Bronchial epithelial cell (primary cell): Measurements from ENCODE around the gene PRKCB. TPM values are rescaled to one million over a fixed set of nuclear protein-coding genes. Genes with fewer than 3 reads are reported as not detected.
"Not testable (repeated sequence)": the region's sequence is repeated elsewhere in the genome, so short reads cannot be mapped to it uniquely, and the experiment has no call there.

Experiments
- DNase-seq: peaks from one replicate; pipeline ENCODE4 v3.0.0-alpha.2; 2010; ENCODE audit warnings: low read depth
- FAIRE-seq: peaks from 2 replicates; lab custom pipeline; 2011; peaks lifted over from hg19 to GRCh38; lab: Jason Lieb, UNC
- H3K27me3 ChIP-seq: 2 replicates; pipeline ENCODE4 v1.5.1; 2011; ENCODE audit warnings: low read length; ENCODE audit not compliant: control insufficient read depth, insufficient read depth
- H3K36me3 ChIP-seq: 2 replicates; pipeline ENCODE4 v1.5.1; 2011; ENCODE audit warnings: low read length; ENCODE audit not compliant: control insufficient read depth, insufficient read depth
- H3K4me3 ChIP-seq: 2 replicates; pipeline ENCODE4 v1.5.1; 2011; ENCODE audit warnings: mild to moderate bottlenecking, low read depth, low read length, control low read depth
- total RNA-seq: library from RNA; depleted of rRNA; stranded (reverse); fragments of >200 nt; gene quantifications from 2 replicates; pipeline ENCODE4 v1.2.1, GENCODE V29; 2014
- TF ChIP-seq, protein P1 (sequence below): IDR thresholded peaks from 2 replicates; pipeline ENCODE4 v1.5.1; 2011; ENCODE audit warnings: mild to moderate bottlenecking, moderate library complexity, low read length, control low read depth, inconsistent platforms; ENCODE audit not compliant: insufficient read depth, severe bottlenecking

PRKCB gene
- total RNA-seq, 1 donor from 2014 or later = not detected

- DNase-seq (no peak), FAIRE-seq (no peak)
- Histone ChIP-seq H3K27me3 (no peaks in the 10 kb centered on the region), H3K36me3 (no peaks in the 10 kb centered on the region), H3K4me3 (no peak overlapping the region)
- TF ChIP-seq, protein P1, sequence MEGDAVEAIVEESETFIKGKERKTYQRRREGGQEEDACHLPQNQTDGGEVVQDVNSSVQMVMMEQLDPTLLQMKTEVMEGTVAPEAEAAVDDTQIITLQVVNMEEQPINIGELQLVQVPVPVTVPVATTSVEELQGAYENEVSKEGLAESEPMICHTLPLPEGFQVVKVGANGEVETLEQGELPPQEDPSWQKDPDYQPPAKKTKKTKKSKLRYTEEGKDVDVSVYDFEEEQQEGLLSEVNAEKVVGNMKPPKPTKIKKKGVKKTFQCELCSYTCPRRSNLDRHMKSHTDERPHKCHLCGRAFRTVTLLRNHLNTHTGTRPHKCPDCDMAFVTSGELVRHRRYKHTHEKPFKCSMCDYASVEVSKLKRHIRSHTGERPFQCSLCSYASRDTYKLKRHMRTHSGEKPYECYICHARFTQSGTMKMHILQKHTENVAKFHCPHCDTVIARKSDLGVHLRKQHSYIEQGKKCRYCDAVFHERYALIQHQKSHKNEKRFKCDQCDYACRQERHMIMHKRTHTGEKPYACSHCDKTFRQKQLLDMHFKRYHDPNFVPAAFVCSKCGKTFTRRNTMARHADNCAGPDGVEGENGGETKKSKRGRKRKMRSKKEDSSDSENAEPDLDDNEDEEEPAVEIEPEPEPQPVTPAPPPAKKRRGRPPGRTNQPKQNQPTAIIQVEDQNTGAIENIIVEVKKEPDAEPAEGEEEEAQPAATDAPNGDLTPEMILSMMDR = no peak
Observed at GRCh38 chr16:23930791-23931190, 95.0 kb downstream of the PRKCB start.

DNA sequence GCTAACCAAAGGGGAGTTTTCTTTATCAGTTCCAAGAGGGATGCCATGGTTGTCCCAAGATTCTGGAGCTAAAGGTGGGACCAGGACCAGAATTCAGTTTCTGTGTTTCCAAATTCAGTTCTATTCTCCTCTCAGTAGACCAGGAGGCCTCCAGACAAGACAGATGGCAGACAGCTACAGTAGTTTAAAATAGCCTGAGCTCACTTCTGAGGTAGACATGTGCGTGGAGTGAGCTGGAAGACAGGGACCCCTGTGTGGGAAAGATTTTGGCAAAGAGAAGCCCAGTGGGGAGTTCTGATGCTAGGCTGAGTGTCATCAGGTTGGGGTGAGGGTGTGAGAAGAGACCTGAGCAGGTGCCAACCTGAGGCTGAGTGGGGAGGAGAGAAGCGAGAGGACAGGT lies 95.4 kb downstream of the PRKCB start:
- TF ChIP-seq, protein P1 = no peak
- Histone ChIP-seq H3K36me3 (no peaks in the 10 kb centered on the region), H3K4me3 (no peak overlapping the region), H3K27me3 (no peaks in the 10 kb centered on the region)
- DNase-seq (no peak), FAIRE-seq (no peak)

DNA sequence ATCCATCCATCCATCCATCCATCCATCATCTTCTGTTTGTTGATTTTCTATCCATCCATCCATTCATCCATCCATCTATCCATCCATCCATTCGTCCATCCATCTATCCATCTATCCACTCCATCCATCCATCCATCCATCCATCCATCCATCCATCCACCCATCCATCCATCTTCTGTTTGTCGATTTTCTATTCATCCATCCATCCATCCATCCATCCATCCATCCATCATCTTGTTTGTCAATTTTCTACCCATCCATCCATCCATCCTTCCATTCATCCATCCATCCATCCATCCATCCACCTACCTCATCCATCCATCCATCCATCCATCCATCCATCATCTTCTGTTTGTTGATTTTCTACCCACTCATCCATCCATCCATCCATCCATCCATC lies 97.9 kb downstream of the PRKCB start:
- DNase-seq, H3K4me3 ChIP-seq, FAIRE-seq, H3K27me3 ChIP-seq, H3K36me3 ChIP-seq: not testable (repeated sequence)

DNA sequence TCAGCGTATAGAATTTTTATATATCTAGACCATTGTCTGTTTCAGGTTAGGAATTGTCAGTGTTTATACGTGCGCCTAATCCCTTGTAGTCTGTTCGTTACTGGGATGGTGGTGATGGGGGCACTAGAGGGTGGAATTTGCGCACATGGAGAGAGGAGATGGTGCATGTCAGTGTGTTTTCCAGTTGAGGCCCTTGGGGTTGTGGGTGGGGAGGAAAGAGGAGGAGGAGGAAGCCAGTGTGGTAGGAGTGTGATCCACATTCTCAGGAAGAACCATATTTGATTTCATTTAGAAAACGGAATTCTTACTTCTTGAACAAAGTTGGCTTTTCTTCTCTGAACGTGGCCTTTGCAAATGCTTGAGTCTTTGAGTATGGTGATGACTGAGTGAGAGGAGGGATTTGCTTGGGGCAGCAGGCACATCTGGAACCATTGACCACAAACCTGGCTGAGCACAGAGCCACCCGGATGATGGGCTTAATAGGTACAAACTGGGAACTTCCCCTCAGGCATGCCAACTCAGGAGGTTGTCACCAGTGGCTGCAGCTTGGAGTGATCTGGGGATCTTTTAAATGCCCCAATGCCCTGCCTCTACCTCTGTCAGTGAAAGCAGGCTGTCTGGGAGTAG lies 98.9 kb downstream of the PRKCB start:
- DNase-seq (no peak), FAIRE-seq (no peak)
- Histone ChIP-seq H3K4me3 (no peak overlapping the region), H3K36me3 (no peaks in the 10 kb centered on the region), H3K27me3 (no peaks in the 10 kb centered on the region)
- TF ChIP-seq, protein P1 = no peak

DNA sequence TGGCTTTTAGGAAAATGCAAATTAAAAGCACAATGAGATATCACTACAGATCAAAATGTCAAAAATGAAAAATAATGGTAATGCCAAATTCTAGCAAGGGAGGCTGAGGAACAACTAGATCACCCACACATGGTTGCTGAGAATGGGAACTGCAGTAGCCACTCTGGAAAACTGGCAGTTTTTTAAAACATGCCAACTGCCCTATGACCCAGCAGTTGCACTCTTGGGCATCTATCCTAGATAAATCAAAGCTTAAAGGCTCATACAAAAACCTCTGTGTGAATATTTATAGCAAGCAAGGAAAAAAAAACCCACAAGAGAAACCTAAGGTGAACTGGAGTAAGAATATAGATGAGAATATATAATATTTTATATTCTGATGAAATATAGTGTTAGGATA lies 104.3 kb downstream of the PRKCB start:
- FAIRE-seq (no peak), DNase-seq (no peak)
- Histone ChIP-seq H3K4me3 (no peak overlapping the region), H3K36me3 (no peaks in the 10 kb centered on the region), H3K27me3 (no peaks in the 10 kb centered on the region)
- TF ChIP-seq, protein P1 = no peak

DNA sequence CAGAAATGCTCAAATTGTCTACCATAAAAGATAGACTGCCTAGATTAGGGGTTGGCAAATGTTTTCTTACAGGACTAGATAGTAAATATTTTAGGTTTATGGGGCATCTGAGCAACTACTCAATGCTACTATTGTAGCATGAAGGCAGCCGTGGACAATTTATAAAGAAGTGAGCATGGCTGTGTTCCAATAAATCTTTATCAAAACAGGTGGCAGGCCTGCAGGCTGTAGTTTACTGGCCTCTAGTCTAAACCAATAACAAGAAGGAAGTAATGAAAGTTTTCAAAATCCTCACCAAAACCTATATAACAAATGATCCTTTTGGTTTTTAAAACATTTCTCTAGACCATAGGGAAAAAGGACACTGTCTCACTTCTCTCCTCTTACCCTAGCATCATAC lies 105.2 kb downstream of the PRKCB start:
- H3K27me3 ChIP-seq = no peaks in the 10 kb centered on the region
- no peak for FAIRE-seq
- H3K4me3 ChIP-seq = no peak overlapping the region
- DNase-seq = no peak
- TF ChIP-seq, protein P1 = no peak
- no peaks in the 10 kb centered on the region for H3K36me3 ChIP-seq
